Measurements from ENCODE around the gene OR6P1. TPM values are rescaled to one million over a fixed set of nuclear protein-coding genes. Genes with fewer than 3 reads are reported as not detected.

The OR6P1 gene
- total RNA-seq, 1 experiment from 2014 or later = not detected

DNA sequence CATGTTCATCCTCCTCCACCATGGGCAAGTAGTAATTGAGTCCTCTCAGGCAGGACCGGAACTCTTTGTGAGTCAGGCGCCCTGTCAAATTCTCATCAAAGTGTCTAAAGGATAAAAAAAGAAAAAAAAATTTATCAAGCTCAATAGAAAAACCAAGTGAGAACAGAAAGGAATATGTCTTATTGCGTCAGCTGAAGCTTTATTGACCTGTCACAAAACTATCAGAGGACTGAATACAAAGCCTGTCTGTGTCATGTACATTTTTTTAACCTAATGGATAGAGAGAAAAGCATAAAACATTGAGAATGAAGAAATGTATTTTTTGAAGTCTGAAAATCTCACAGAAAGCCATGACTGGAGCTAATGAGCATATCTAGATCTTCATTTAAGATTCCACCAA is 43.4 kb upstream of the OR6P1 start:
- Histone ChIP-seq H4K8ac (replicated peaks; ENCODE audit: insufficient read length, low read depth, low read length) (no peak overlapping the region), H2BK5ac (ENCODE audit: insufficient read length, low read length) (no peak overlapping the region), H3K14ac (ENCODE audit: insufficient read depth, low read length) (no peak overlapping the region), H3K4ac (ENCODE audit: low read depth, low read length) (no peak overlapping the region), H3K56ac (ENCODE audit: insufficient read length, low read depth, low read length) (no peak overlapping the region), H4K5ac (ENCODE audit: insufficient read length, low read depth, low read length) (no peak overlapping the region), H2AFZ (ENCODE audit: low read length) (no peak overlapping the region), H3K23me2 (ENCODE audit: insufficient read length, low read depth, low read length, poor library complexity, severe bottlenecking) (no peaks in the 10 kb centered on the region), H3K79me2 (ENCODE audit: insufficient read depth, low read length) (no peaks in the 10 kb centered on the region), H3K4me1 (ENCODE audit: insufficient read depth, low read length) (no peaks in the 10 kb centered on the region), H2AK5ac (ENCODE audit: insufficient read length, low read length) (no peak overlapping the region), H3K27ac (ENCODE audit: insufficient read length, low read depth, low read length) (no peak overlapping the region), H2BK12ac (ENCODE audit: insufficient read length, low read depth, low read length) (no peak overlapping the region), H3K23ac (ENCODE audit: insufficient read length, low read depth, low read length) (no peak overlapping the region), H4K20me1 (ENCODE audit: control insufficient read depth, insufficient read depth, insufficient read length) (no peaks in the 10 kb centered on the region), H3K18ac (ENCODE audit: insufficient read length, low read depth, low read length) (no peak overlapping the region), H4K91ac (ENCODE audit: insufficient read length, low read depth, low read length) (no peak overlapping the region), H3K4me2 (ENCODE audit: insufficient read depth, insufficient read length, low read length) (no peak overlapping the region), H3K9me3 (ENCODE audit: control insufficient read depth, low read depth, low read length) (no peaks in the 10 kb centered on the region), H3K79me1 (ENCODE audit: insufficient read depth, low read depth, low read length, poor library complexity, severe bottlenecking) (no peaks in the 10 kb centered on the region), H3T11ph (ENCODE audit: low read length) (no peak overlapping the region), H2BK20ac (ENCODE audit: low read depth, low read length, poor library complexity, severe bottlenecking) (no peak overlapping the region), H3K27me3 (ENCODE audit: insufficient read depth, low read length) (no peaks in the 10 kb centered on the region), H3K9ac (ENCODE audit: extremely low read depth, insufficient read length, low read length) (no peak overlapping the region), H2BK120ac (ENCODE audit: low read depth, low read length, poor library complexity, severe bottlenecking) (no peak overlapping the region), H2BK15ac (ENCODE audit: low read depth, low read length) (no peak overlapping the region)
- Mint-ChIP-seq H3K4me1 (no peaks in the 10 kb centered on the region), H3K36me3 (ENCODE audit: insufficient read depth in 1 of 3, low read depth in 3 of 3) (no peaks in the 10 kb centered on the region; a peak in 1 of 7 replicates), H3K9me3 (no peaks in the 10 kb centered on the region), H3K27ac (no peak overlapping the region), H3K4me3 (no peak overlapping the region), H3K27me3 (ENCODE audit: low read depth) (peaks cover 3% of the 10 kb centered on the region; the same call in 1 of the 2 replicates)
- TF ChIP-seq, protein P1, sequence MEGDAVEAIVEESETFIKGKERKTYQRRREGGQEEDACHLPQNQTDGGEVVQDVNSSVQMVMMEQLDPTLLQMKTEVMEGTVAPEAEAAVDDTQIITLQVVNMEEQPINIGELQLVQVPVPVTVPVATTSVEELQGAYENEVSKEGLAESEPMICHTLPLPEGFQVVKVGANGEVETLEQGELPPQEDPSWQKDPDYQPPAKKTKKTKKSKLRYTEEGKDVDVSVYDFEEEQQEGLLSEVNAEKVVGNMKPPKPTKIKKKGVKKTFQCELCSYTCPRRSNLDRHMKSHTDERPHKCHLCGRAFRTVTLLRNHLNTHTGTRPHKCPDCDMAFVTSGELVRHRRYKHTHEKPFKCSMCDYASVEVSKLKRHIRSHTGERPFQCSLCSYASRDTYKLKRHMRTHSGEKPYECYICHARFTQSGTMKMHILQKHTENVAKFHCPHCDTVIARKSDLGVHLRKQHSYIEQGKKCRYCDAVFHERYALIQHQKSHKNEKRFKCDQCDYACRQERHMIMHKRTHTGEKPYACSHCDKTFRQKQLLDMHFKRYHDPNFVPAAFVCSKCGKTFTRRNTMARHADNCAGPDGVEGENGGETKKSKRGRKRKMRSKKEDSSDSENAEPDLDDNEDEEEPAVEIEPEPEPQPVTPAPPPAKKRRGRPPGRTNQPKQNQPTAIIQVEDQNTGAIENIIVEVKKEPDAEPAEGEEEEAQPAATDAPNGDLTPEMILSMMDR (conservative IDR thresholded peaks at IDR 0.05) = no peak
- no CpG with 5 or more reads among the region's 3 CpGs for WGBS (ENCODE audit: extremely low coverage, insufficient read length, low lambda C conversion rate)
- no peak for DNase-seq
